Loucy (cell line): ENCODE results near the gene ERG28.

Experiments
- H2AFZ ChIP-seq: fragments of 200-600 bp; sonication (generic); 2 replicates; pipeline ENCODE4 v1.6.0; 2016; ENCODE audit warnings: antibody characterized with exemption, mild to moderate bottlenecking, low read length, moderate library complexity
- H3F3A ChIP-seq: fragments of 200-600 bp; 2 replicates; pipeline ENCODE4 v1.6.0; 2016; ENCODE audit warnings: antibody characterized with exemption, low read depth, mild to moderate bottlenecking
- H3K27me3 ChIP-seq: fragments of 200-600 bp; sonication (generic); 2 replicates; pipeline ENCODE4 v1.6.1; 2014; ENCODE audit warnings: low read length, mild to moderate bottlenecking; ENCODE audit not compliant: insufficient read depth, poor library complexity, severe bottlenecking
- H3K36me3 ChIP-seq: fragments of 200-600 bp; sonication (generic); 2 replicates; pipeline ENCODE4 v1.6.1; 2016; ENCODE audit warnings: low read length; ENCODE audit not compliant: insufficient read depth
- H3K4me1 ChIP-seq: fragments of 200-600 bp; sonication (generic); 2 replicates; pipeline ENCODE4 v1.5.1; 2014; ENCODE audit warnings: low read length, mild to moderate bottlenecking; ENCODE audit not compliant: insufficient read depth, poor library complexity, severe bottlenecking
- H3K4me2 ChIP-seq: fragments of 200-600 bp; sonication (generic); 2 replicates; pipeline ENCODE4 v1.6.0; 2014; ENCODE audit warnings: antibody characterized with exemption, low read length, low read depth, mild to moderate bottlenecking; ENCODE audit not compliant: poor library complexity, severe bottlenecking
- H3K4me3 ChIP-seq: fragments of 200-600 bp; sonication (generic); 2 replicates; pipeline ENCODE4 v1.5.1; 2014; ENCODE audit warnings: low read length, mild to moderate bottlenecking, mixed read lengths; ENCODE audit not compliant: poor library complexity, severe bottlenecking
- H3K79me2 ChIP-seq: fragments of 200-600 bp; sonication (generic); 2 replicates; pipeline ENCODE4 v1.6.1; 2014; ENCODE audit warnings: low read length; ENCODE audit not compliant: insufficient read depth
- H3K9ac ChIP-seq: fragments of 200-600 bp; sonication (generic); 2 replicates; pipeline ENCODE4 v1.6.0; 2014; ENCODE audit warnings: mild to moderate bottlenecking, low read depth, low read length, moderate library complexity; ENCODE audit not compliant: poor library complexity, severe bottlenecking
- H3K9me2 ChIP-seq: fragments of 200-600 bp; sonication (generic); replicated peaks from 2 replicates; pipeline ENCODE4 v1.6.1; 2016; ENCODE audit warnings: low read depth, low read length, mixed read lengths
- H3K9me3 ChIP-seq: fragments of 200-600 bp; sonication (generic); 2 replicates; pipeline ENCODE4 v1.6.1; 2014; ENCODE audit warnings: mild to moderate bottlenecking, antibody characterized with exemption, low read length, low read depth; ENCODE audit not compliant: insufficient read depth
- H4K20me1 ChIP-seq: fragments of 200-600 bp; sonication (generic); 2 replicates; pipeline ENCODE4 v1.6.0; 2014; ENCODE audit warnings: antibody characterized with exemption, low read length, mild to moderate bottlenecking; ENCODE audit not compliant: insufficient read depth, poor library complexity, severe bottlenecking
- CTCF ChIP-seq: fragments of 200-600 bp; sonication (generic); conservative IDR thresholded peaks from 2 replicates; pipeline ENCODE4 v1.5.1; 2014; ENCODE audit warnings: mild to moderate bottlenecking, antibody characterized with exemption, low read length
- EZH2phosphoT487 ChIP-seq: fragments of 200-600 bp; IDR thresholded peaks from 2 replicates; pipeline ENCODE4 v1.6.1; 2018; ENCODE audit warnings: antibody characterized with exemption, mild to moderate bottlenecking, moderate library complexity, borderline replicate concordance

ERG28 gene

DNA sequence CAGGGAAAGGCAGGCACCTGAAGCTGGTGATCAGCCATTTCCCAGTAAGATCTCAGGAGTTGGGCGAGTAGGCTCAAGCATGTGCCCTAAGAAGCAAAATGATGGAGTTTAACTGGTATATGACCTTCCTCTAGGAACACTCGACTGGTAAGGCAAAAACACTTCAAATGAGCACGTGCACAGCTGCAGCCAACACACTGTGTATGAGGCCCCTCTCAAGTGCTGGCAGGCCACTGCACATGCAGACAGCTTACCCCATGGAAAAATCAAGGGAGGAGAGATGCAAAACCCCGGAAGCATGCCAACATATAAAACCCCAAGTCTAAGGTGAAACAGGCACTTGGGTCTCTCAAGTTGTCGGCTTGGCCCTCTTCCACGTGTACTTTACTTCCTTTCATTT, 39.6 kb upstream of the ERG28 start:
- no peak overlapping the region for H2AFZ ChIP-seq
- H3K4me1 ChIP-seq: no peaks in the 10 kb centered on the region
- TF ChIP-seq CTCF (no peak), EZH2phosphoT487 (no peak)
- no peak overlapping the region for H3K4me3 ChIP-seq
- H4K20me1 ChIP-seq: no peaks in the 10 kb centered on the region
- H3K9me3 ChIP-seq: no peaks in the 10 kb centered on the region
- H3K4me2 ChIP-seq: no peak overlapping the region
- no peak overlapping the region for H3K9ac ChIP-seq
- H3K9me2 ChIP-seq: no peaks in the 10 kb centered on the region
- no peaks in the 10 kb centered on the region for H3K27me3 ChIP-seq
- peaks cover 75% of the 10 kb centered on the region; the same call in 1 of the 2 replicates for H3K36me3 ChIP-seq
- no peaks in the 10 kb centered on the region for H3F3A ChIP-seq
- no peaks in the 10 kb centered on the region for H3K79me2 ChIP-seq

DNA sequence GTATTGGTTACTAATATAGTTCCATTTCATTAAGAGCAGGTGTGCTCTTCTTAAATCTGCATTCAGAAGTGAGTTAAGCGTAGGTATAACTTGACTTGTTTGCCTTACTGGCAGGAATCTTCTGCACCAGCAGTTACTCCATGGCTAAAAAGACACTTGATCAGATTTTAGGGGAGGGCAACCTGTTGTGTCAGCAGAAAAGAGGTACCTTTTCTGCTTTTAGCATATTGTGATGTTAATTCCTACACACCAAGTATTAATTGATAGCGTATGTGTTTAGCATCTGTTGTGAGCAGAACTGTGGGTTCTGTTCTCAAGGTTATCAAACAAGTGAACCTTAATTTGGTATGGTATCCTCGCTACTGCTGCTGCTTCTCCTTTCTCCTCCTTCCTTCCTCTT, 38.7 kb upstream of the ERG28 start:
- no peaks in the 10 kb centered on the region for H3F3A ChIP-seq
- no peaks in the 10 kb centered on the region for H3K4me1 ChIP-seq
- H3K4me3 ChIP-seq: no peak overlapping the region
- H3K9me2 ChIP-seq: no peaks in the 10 kb centered on the region
- no peaks in the 10 kb centered on the region for H3K79me2 ChIP-seq
- no peak for TF ChIP-seq CTCF
- TF ChIP-seq EZH2phosphoT487: no peak
- H3K9ac ChIP-seq: no peak overlapping the region
- no peaks in the 10 kb centered on the region for H3K9me3 ChIP-seq
- H3K36me3 ChIP-seq: peaks cover 80% of the 10 kb centered on the region; the same call in 1 of the 2 replicates
- H3K4me2 ChIP-seq: no peak overlapping the region
- no peaks in the 10 kb centered on the region for H4K20me1 ChIP-seq
- no peak overlapping the region for H2AFZ ChIP-seq
- H3K27me3 ChIP-seq: no peaks in the 10 kb centered on the region

DNA sequence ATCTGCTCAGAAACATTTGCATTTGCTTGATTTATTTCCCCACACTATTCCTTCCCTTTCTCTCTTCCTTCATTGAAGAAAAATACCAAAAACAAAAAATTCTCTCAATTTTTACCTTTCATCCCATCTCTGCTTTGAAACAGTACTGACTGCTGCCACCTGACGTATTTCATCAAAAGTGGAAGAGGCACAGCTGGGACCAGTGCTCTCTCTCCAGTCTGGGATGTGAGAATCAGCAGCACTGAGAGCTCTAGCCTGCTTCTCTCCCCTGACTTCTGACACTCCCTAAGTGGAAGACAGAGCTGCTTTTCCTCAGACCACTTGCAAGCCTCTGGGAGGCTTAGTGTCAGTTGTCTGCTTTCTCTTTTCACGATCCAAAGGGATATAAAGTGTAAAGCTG, 37.2 kb upstream of the ERG28 start:
- no peak overlapping the region for H3K4me3 ChIP-seq
- no peaks in the 10 kb centered on the region for H3K27me3 ChIP-seq
- H3F3A ChIP-seq: no peaks in the 10 kb centered on the region
- no peaks in the 10 kb centered on the region for H4K20me1 ChIP-seq
- no peaks in the 10 kb centered on the region for H3K4me1 ChIP-seq
- H3K79me2 ChIP-seq: no peaks in the 10 kb centered on the region
- H3K9ac ChIP-seq: no peak overlapping the region
- H3K9me2 ChIP-seq: no peaks in the 10 kb centered on the region
- no peak overlapping the region for H2AFZ ChIP-seq
- TF ChIP-seq EZH2phosphoT487 (no peak), CTCF (no peak)
- no peak overlapping the region for H3K4me2 ChIP-seq
- H3K9me3 ChIP-seq: no peaks in the 10 kb centered on the region
- peaks cover 84% of the 10 kb centered on the region; the same call in 1 of the 2 replicates for H3K36me3 ChIP-seq
